Vagina (tissue), 2 donors: ENCODE results near the gene CCNK. TPM values are rescaled to one million over a fixed set of nuclear protein-coding genes. Genes with fewer than 3 reads are reported as not detected.
A peak's percentile ranks its signal among the peaks of the same experiment; 100 is the strongest.

Experiments
- DNase-seq, 2 donors: peaks; one replicate each; pipeline ENCODE4 v3.0.0-alpha.2; 2017; ENCODE audit errors: extremely low spot score in 2 of 2
- H3K27ac ChIP-seq: fragments of 200-600 bp; sonication (generic); one replicate; pipeline ENCODE4 v1.5.1; 2019
- H3K27me3 ChIP-seq: fragments of 200-600 bp; sonication (generic); one replicate; pipeline ENCODE4 v1.5.1; 2019
- H3K36me3 ChIP-seq, 2 donors: fragments of 200-600 bp; sonication (generic); one replicate each; pipeline ENCODE4 v1.5.1; 2017 to 2019
- H3K4me1 ChIP-seq: fragments of 200-600 bp; sonication (generic); one replicate; pipeline ENCODE4 v1.5.1; 2019
- H3K4me3 ChIP-seq, 2 donors: fragments of 200-600 bp; sonication (generic); 1 replicate in 1 of 2; 2 replicates in 1 of 2; pipeline ENCODE4 v1.5.1; 2016 to 2019
- H3K9me3 ChIP-seq: fragments of 200-600 bp; sonication (generic); one replicate; pipeline ENCODE4 v1.5.1; 2019
- POLR2A ChIP-seq, 2 donors: fragments of 450-650 bp; IDR thresholded peaks; one replicate each; pipeline ENCODE4 v1.6.1; 2017; ENCODE audit warnings: antibody characterized with exemption in 2 of 2, mild to moderate bottlenecking in 2 of 2, moderate library complexity in 2 of 2
- POLR2AphosphoS5 ChIP-seq, 2 donors: sonication (generic); formaldehyde crosslinking; IDR thresholded peaks; one replicate each; pipeline ENCODE4 v1.9.0; 2017; ENCODE audit warnings: antibody characterized with exemption in 2 of 2, mild to moderate bottlenecking in 2 of 2, low read depth in 1 of 2; ENCODE audit not compliant: insufficient read depth in 1 of 2
- intact Hi-C: fragments of 100-400 bp; cut with DNase I; formaldehyde crosslinking; loops from one replicate; pipeline ENCODE4 v1.15.1; 2023
- small RNA-seq: library from RNA; depleted of rRNA; stranded (forward); fragments of <200 nt; gene quantifications from one replicate; pipeline ENCODE3, GENCODE V24; 2016
- total RNA-seq: library from RNA; depleted of rRNA; stranded (reverse); fragments of >200 nt; gene quantifications from one replicate; pipeline ENCODE4 v1.2.3, GENCODE V29; 2016
- TF ChIP-seq, protein P1 (sequence below), 3 experiments: fragments of 450-650 bp in 2 of 3; fragments of 200-600 bp in 1 of 3; sonication (generic) in 1 of 3; IDR thresholded peaks; one replicate each; pipeline ENCODE4 v1.5.1; 2017 to 2019; ENCODE audit warnings: antibody characterized with exemption in 3 of 3, mild to moderate bottlenecking in 2 of 3, moderate library complexity in 2 of 3

The CCNK gene
- total RNA-seq, 1 donor from 2014 or later, result 27.5 TPM

DNA sequence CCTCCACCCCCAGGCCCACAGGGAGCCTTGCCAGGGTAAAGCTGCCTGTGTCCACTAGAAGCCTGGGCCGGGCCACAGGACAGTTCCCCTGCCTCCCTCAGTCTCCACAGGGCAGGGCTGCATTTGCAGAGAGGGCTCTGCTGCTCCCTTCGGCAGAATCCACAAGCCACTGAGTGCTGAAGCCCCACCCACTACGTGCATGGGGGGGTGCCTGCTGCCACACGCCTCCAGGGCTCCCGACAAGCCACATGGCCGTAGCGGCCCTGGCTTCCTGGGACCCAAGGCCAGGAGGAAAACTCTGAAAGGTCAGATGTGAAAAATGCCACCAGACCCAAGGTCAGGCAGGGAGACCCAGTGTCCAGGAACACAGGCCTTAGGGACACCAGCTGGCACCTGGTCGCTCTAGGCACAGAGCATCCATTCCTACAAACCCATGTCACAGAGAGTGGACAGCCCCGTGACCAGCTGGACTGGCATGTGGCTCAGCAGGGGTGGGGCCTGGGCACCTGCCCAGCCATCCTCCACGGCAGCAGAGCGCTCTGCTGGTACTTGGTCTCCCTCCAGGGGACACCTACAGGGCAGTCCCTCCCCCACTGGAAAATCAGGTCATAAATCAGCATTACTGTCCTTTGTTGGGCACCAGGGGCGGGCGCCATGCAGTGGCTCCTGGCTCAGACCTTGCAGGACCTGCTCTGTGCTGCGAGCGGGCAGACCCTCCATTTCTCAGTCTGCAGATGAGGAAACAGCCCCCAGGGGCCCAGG, 79.9 kb downstream of the CCNK start:
- no peaks in the 10 kb centered on the region for H3K27me3 ChIP-seq
- no peak overlapping the region for H3K4me3 ChIP-seq
- intact Hi-C loops, result loop anchor here (5.0 kb wide), 1 partner anchor 41 kb away; the partner anchor contains the start of gene CCDC85C
- TF ChIP-seq POLR2AphosphoS5 (IDR thresholded peaks at IDR 0.05; ENCODE audit: insufficient read depth in 1 of 2, low read depth in 1 of 2), result no peak
- TF ChIP-seq, protein P1, sequence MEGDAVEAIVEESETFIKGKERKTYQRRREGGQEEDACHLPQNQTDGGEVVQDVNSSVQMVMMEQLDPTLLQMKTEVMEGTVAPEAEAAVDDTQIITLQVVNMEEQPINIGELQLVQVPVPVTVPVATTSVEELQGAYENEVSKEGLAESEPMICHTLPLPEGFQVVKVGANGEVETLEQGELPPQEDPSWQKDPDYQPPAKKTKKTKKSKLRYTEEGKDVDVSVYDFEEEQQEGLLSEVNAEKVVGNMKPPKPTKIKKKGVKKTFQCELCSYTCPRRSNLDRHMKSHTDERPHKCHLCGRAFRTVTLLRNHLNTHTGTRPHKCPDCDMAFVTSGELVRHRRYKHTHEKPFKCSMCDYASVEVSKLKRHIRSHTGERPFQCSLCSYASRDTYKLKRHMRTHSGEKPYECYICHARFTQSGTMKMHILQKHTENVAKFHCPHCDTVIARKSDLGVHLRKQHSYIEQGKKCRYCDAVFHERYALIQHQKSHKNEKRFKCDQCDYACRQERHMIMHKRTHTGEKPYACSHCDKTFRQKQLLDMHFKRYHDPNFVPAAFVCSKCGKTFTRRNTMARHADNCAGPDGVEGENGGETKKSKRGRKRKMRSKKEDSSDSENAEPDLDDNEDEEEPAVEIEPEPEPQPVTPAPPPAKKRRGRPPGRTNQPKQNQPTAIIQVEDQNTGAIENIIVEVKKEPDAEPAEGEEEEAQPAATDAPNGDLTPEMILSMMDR (IDR thresholded peaks at IDR 0.05), result no peak
- TF ChIP-seq POLR2A (IDR thresholded peaks at IDR 0.05), result no peak
- H3K27ac ChIP-seq, result peak overlapping the region; percentile 12
- no peak for DNase-seq
- no peaks in the 10 kb centered on the region for H3K9me3 ChIP-seq
- H3K4me1 ChIP-seq, result peaks cover 60% of the 10 kb centered on the region
- no peaks in the 10 kb centered on the region for H3K36me3 ChIP-seq

DNA sequence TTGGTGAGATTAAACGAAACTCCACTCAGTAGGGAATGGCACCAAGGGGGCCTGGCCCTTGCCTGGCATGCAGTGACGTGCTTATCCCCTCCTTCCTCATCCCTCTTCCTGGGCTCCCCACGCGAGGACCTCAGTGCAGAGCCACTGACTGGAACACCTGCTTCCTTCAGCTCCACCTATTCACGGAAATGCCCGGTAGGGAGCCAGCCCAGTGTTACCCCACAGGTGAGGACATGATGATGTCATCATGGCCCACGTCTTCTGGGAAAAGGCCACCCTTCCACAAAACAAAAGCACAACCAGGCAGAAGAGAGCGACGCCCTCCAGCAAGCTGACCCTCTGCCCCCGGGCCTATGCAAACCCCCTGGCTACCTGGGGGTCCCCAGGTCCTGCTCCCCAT, 80.7 kb downstream of the CCNK start:
- Histone ChIP-seq H3K4me1 (peaks cover 67% of the 10 kb centered on the region), H3K4me3 (no peak overlapping the region), H3K9me3 (no peaks in the 10 kb centered on the region), H3K36me3 (no peaks in the 10 kb centered on the region), H3K27me3 (no peaks in the 10 kb centered on the region), H3K27ac (peak overlapping the region; percentile 12)
- DNase-seq, result no peak
- intact Hi-C loops, result loop anchor here (5.0 kb wide), 1 partner anchor 40 kb away; the partner anchor contains the start of gene CCDC85C
- TF ChIP-seq POLR2AphosphoS5 (IDR thresholded peaks at IDR 0.05; ENCODE audit: insufficient read depth in 1 of 2, low read depth in 1 of 2), result no peak
- TF ChIP-seq POLR2A (IDR thresholded peaks at IDR 0.05), result no peak
- TF ChIP-seq, protein P1 (IDR thresholded peaks at IDR 0.05), result no peak

Small RNA genes within 50 kb of the gene (small RNA-seq; reads per million reads assigned to genes)
- not detected for gene RNU6-91P

Other genes starting within 250 kb of the CCNK start
- 11.5 TPM for gene BCL11B, start 209.2 kb upstream of the CCNK start, total RNA-seq
- 49.8 TPM for gene SETD3, start 550 bp upstream of the CCNK start, total RNA-seq
- gene CCDC85C, start 122.8 kb downstream of the CCNK start, total RNA-seq, result 6.9 TPM
- 5.9 TPM for gene HHIPL1, start 163.7 kb downstream of the CCNK start, total RNA-seq
- gene CYP46A1, start 202.9 kb downstream of the CCNK start, total RNA-seq, result 1.2 TPM